HEK293T (cell line): ENCODE results near the gene ANKRD66.
A peak's percentile ranks its signal among the peaks of the same experiment; 100 is the strongest.

Source experiments
- CTCF ChIA-PET: fragments of 350-600 bp; formaldehyde crosslinking; extraction: SDS; loops from one replicate; lab custom pipeline; 2021; ENCODE audit warnings: antibody characterized with exemption, inconsistent platforms; lab: Yijun Ruan, JAX
- POLR2A ChIA-PET: fragments of 350-600 bp; formaldehyde crosslinking; extraction: SDS; loops from one replicate; lab custom pipeline; 2020; ENCODE audit warnings: antibody characterized with exemption, inconsistent platforms; lab: Yijun Ruan, JAX
- DNase-seq: peaks from one replicate; pipeline ENCODE4 v3.0.0; 2012; ENCODE audit warnings: mixed read lengths; ENCODE audit errors: extremely low spot score
- ARNT ChIP-seq: fragments of 450-650 bp; IDR thresholded peaks from 2 replicates; pipeline ENCODE4 v1.6.1; 2017; ENCODE audit warnings: mild to moderate bottlenecking
- BHLHE40 ChIP-seq: fragments of 450-650 bp; IDR thresholded peaks from 2 replicates; pipeline ENCODE4 v1.6.1; 2016; ENCODE audit warnings: mild to moderate bottlenecking, moderate library complexity, borderline replicate concordance
- CTBP1 ChIP-seq: fragments of 450-650 bp; IDR thresholded peaks from 2 replicates; pipeline ENCODE4 v1.6.1; 2016; ENCODE audit warnings: borderline replicate concordance
- ELF4 ChIP-seq: fragments of 450-650 bp; IDR thresholded peaks from 2 replicates; pipeline ENCODE4 v1.6.1; 2017; ENCODE audit warnings: antibody characterized with exemption
- FOXA1 ChIP-seq: fragments of 450-650 bp; IDR thresholded peaks from 2 replicates; pipeline ENCODE4 v1.6.1; 2016; ENCODE audit warnings: mild to moderate bottlenecking
- FOXK2 ChIP-seq: fragments of 450-650 bp; IDR thresholded peaks from 2 replicates; pipeline ENCODE4 v1.6.1; 2016; ENCODE audit warnings: mild to moderate bottlenecking
- FOXM1 ChIP-seq: fragments of 450-650 bp; IDR thresholded peaks from 2 replicates; pipeline ENCODE4 v1.6.1; 2017; ENCODE audit warnings: mild to moderate bottlenecking, borderline replicate concordance
- HDGF ChIP-seq: fragments of 450-650 bp; IDR thresholded peaks from 2 replicates; pipeline ENCODE4 v1.6.1; 2017; ENCODE audit warnings: antibody characterized with exemption, borderline replicate concordance
- L3MBTL2 ChIP-seq: fragments of 450-650 bp; conservative IDR thresholded peaks from 2 replicates; pipeline ENCODE4 v1.6.1; 2016; ENCODE audit warnings: mild to moderate bottlenecking
- LEF1 ChIP-seq: fragments of 450-650 bp; IDR thresholded peaks from 2 replicates; pipeline ENCODE4 v1.6.1; 2017; ENCODE audit warnings: mild to moderate bottlenecking, borderline replicate concordance
- NFRKB ChIP-seq: fragments of 450-650 bp; IDR thresholded peaks from 2 replicates; pipeline ENCODE4 v1.6.1; 2016; ENCODE audit warnings: mild to moderate bottlenecking, moderate library complexity
- SP1 ChIP-seq: fragments of 450-650 bp; IDR thresholded peaks from 2 replicates; pipeline ENCODE4 v1.6.1; 2017
- SUZ12 ChIP-seq: fragments of 450-650 bp; IDR thresholded peaks from 2 replicates; pipeline ENCODE4 v1.6.1; 2016; ENCODE audit warnings: mild to moderate bottlenecking
- TARDBP ChIP-seq: fragments of 450-650 bp; IDR thresholded peaks from 2 replicates; pipeline ENCODE4 v1.6.1; 2016
- ZNF384 ChIP-seq: fragments of 450-650 bp; IDR thresholded peaks from 2 replicates; pipeline ENCODE4 v1.6.1; 2016
- TF ChIP-seq, protein P1 (sequence below): fragments of 450-650 bp; IDR thresholded peaks from 2 replicates; pipeline ENCODE4 v1.6.1; 2016

The ANKRD66 gene

GRCh38 chr6:46794068-46794467 is 47.3 kb downstream of the ANKRD66 start:
- CTCF ChIA-PET: interaction anchor here (0.6 kb wide), 1 partner anchor 161 kb away, joined by 3 read pairs; no protein-coding TSS in a partner anchor
- TF ChIP-seq FOXA1 (no peak), CTBP1 (no peak), ELF4 (no peak), NFRKB (no peak), FOXM1 (no peak), L3MBTL2 (no peak), SUZ12 (no peak), FOXK2 (no peak), BHLHE40 (no peak), ZNF384 (no peak), TARDBP (no peak), SP1 (no peak), HDGF (no peak), ARNT (no peak)
- TF ChIP-seq, protein P1, sequence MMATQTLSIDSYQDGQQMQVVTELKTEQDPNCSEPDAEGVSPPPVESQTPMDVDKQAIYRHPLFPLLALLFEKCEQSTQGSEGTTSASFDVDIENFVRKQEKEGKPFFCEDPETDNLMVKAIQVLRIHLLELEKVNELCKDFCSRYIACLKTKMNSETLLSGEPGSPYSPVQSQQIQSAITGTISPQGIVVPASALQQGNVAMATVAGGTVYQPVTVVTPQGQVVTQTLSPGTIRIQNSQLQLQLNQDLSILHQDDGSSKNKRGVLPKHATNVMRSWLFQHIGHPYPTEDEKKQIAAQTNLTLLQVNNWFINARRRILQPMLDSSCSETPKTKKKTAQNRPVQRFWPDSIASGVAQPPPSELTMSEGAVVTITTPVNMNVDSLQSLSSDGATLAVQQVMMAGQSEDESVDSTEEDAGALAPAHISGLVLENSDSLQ: no peak
- no peak for DNase-seq
- POLR2A ChIA-PET: no interaction called here

- DNase-seq: no peak
- ChIA-PET CTCF (no interaction called here), POLR2A (no interaction called here)
- no peak for TF ChIP-seq ARNT
- no peak for TF ChIP-seq L3MBTL2
- TF ChIP-seq BHLHE40: no peak
- TF ChIP-seq FOXK2: no peak
- no peak for TF ChIP-seq SUZ12
- no peak for TF ChIP-seq ELF4
Observed at GRCh38 chr6:46795816-46796215, 49.1 kb downstream of the ANKRD66 start.

- DNase-seq: no peak
- POLR2A ChIA-PET: no interaction called here
- CTCF ChIA-PET: no interaction called here
- TF ChIP-seq FOXA1 (no peak), NFRKB (no peak), SUZ12 (no peak), BHLHE40 (no peak), FOXM1 (no peak), FOXK2 (no peak), HDGF (no peak), LEF1 (no peak), L3MBTL2 (no peak), ELF4 (no peak), ARNT (no peak), CTBP1 (no peak), SP1 (no peak), TARDBP (no peak), ZNF384 (no peak)
- TF ChIP-seq, protein P1: no peak
Observed at GRCh38 chr6:46796848-46797580, 50.3 kb downstream of the ANKRD66 start.

- ChIA-PET POLR2A (no interaction called here), CTCF (no interaction called here)
- TF ChIP-seq ARNT (no peak), NFRKB (no peak), HDGF (no peak), FOXA1 (no peak)
- TF ChIP-seq, protein P1: peak; percentile 70
- DNase-seq: no peak
Observed at GRCh38 chr6:46799657-46800056, 52.9 kb downstream of the ANKRD66 start.

DNA sequence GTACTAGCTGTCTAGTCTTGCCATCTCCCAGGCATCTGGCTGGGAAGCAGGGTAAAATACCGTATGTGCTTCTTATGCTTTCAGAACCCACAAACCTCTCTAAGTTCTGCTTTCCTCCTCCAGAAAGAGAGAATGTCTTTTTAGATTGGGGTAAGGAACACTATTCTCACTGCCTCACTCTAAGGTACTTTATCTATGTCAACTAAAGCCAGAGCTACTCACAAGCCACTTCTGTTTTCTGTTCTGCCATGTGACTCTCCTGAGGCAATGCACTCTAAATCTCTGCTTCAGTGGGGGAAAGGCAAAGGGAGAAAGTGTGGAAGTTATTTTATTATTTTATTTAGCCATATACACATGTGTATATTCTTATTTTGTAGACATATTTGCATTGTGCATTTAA is 62.1 kb downstream of the ANKRD66 start:
- ChIA-PET CTCF (no interaction called here), POLR2A (no interaction called here)
- DNase-seq: no peak
- TF ChIP-seq FOXK2 (no peak), BHLHE40 (no peak), LEF1 (no peak)
- TF ChIP-seq, protein P1: no peak
